ENCODE data around the gene SELENOS. TPM values are rescaled to one million over a fixed set of nuclear protein-coding genes. Genes with fewer than 3 reads are reported as not detected.

The SELENOS gene
- total RNA-seq, 2 experiments from 2014 or later, result 18.8 to 21.6 TPM

DNA sequence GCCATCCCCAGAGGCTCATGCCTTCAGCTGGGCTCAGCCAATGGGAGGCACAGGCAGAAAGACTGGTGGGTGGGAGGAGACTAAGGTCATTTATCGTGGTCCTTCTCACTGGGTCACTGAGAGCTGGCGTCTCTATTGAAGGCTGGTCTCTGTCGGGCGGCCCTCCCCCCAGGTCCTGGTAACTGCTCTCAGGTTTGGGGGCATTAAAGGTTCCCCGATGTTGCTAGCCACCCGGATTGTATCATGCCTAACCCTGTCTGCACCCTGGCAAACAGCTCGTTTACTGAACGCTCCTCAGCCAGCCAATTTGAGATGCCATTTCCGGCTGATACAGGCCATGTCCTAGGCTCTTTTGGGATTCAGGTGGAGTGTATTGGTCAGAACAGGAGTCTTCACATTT lies 10.5 kb downstream of the SELENOS start:
- TF ChIP-seq CTCF (IDR thresholded peaks at IDR 0.05), result no peak
- peaks cover 6% of the 10 kb centered on the region for H3K36me3 Mint-ChIP-seq (ENCODE audit: low read depth)
- ATAC-seq (no peak), DNase-seq (no peak)
- peaks cover 3% of the 10 kb centered on the region for H3K4me1 Mint-ChIP-seq (ENCODE audit: low read depth)
- ChIA-PET POLR2A (interaction anchor here (1.1 kb wide), 1 partner anchor 8 kb away, joined by 5 read pairs; no protein-coding TSS in a partner anchor), CTCF (interaction anchor here (1.0 to 3.2 kb wide), 4 partner anchors 8 to 258 kb away, joined by 3 to 16 read pairs (median 9); no protein-coding TSS in a partner anchor)
- H3K9me3 Mint-ChIP-seq, result no peaks in the 10 kb centered on the region
- no peak overlapping the region for H3K27ac Mint-ChIP-seq
- no peaks in the 10 kb centered on the region for H3K27me3 Mint-ChIP-seq
- H3K4me3 Mint-ChIP-seq, result no peak overlapping the region
- intact Hi-C loops (cut with micrococcal nuclease), result no loop called here

DNA sequence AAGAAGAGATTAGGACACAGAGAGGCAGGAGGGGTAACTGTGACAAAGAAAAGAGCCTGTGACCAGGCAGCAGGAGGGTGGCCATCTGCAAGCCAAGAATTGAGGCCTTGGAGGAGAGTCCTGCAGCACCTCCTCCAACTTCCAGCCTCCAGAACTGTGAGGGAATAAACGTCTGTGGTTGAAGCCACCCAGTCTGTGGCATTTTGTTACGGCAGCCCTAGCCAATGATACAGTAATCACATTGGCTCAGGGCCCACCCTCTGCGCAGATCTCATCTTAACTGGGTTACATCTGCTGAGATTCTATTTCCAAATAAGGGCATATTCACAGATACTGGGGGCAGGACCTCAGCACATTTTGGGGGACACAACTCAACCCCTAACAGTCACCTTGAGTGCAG lies 11.3 kb downstream of the SELENOS start:
- Mint-ChIP-seq H3K27ac (no peak overlapping the region), H3K36me3 (ENCODE audit: low read depth) (peaks cover 3% of the 10 kb centered on the region), H3K27me3 (no peaks in the 10 kb centered on the region), H3K9me3 (no peaks in the 10 kb centered on the region), H3K4me1 (ENCODE audit: low read depth) (peaks cover 3% of the 10 kb centered on the region), H3K4me3 (no peak overlapping the region)
- no peak for TF ChIP-seq CTCF (IDR thresholded peaks at IDR 0.05)
- CTCF ChIA-PET, result interaction anchor here (1.0 to 3.2 kb wide), 3 partner anchors 178 to 258 kb away, joined by 3 to 16 read pairs (median 6); no protein-coding TSS in a partner anchor
- POLR2A ChIA-PET, result interaction anchor here (1.1 kb wide), 1 partner anchor 9 kb away, joined by 5 read pairs; no protein-coding TSS in a partner anchor
- intact Hi-C loops (cut with micrococcal nuclease), result no loop called here
- DNase-seq (no peak), ATAC-seq (no peak)

GRCh38 chr15:101264911-101265641 lies 12.2 kb downstream of the SELENOS start:
- intact Hi-C loops (cut with micrococcal nuclease), result no loop called here

DNA sequence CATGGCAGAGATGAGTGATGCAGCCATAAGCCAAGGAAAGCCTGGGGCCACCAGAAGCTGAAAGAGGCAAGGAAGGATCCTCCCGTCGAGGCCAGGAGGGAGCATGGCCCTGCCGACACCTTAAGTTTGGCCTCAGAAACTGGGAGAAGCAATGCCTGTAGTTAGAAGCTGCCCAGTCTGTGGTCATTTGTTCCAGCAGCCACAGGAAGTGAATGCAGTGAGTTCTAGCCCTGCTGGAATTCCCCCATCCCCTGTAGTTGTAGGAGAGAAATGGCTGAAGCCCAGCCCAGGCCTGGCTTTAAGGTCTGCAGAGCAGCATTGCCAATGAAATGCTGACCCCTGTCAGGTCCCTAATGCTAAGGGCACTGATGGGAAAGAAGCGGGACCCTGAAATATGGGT lies 13.3 kb downstream of the SELENOS start:
- no peak overlapping the region for H3K4me3 Mint-ChIP-seq
- H3K27ac Mint-ChIP-seq, result no peak overlapping the region
- H3K9me3 Mint-ChIP-seq, result no peaks in the 10 kb centered on the region
- H3K4me1 Mint-ChIP-seq (ENCODE audit: low read depth), result peaks cover 3% of the 10 kb centered on the region
- TF ChIP-seq CTCF (IDR thresholded peaks at IDR 0.05), result no peak
- H3K27me3 Mint-ChIP-seq, result peaks cover 6% of the 10 kb centered on the region
- H3K36me3 Mint-ChIP-seq (ENCODE audit: low read depth), result no peaks in the 10 kb centered on the region
- ATAC-seq (no peak), DNase-seq (no peak)
- ChIA-PET POLR2A (interaction anchor here (0.9 kb wide), 1 partner anchor 196 kb away, joined by 3 read pairs; no protein-coding TSS in a partner anchor), CTCF (interaction anchor here (1.2 kb wide), 1 partner anchor 248 kb away, joined by 3 read pairs; no protein-coding TSS in a partner anchor)
- intact Hi-C loops (cut with micrococcal nuclease), result no loop called here

More at GRCh38 chr15:101264911-101265641, 12.2 kb downstream of the SELENOS start:
- Mint-ChIP-seq H3K27me3 (peaks cover under 1% of the 10 kb centered on the region), H3K27ac (no peak overlapping the region), H3K4me1 (ENCODE audit: low read depth) (peaks cover 3% of the 10 kb centered on the region), H3K9me3 (no peaks in the 10 kb centered on the region), H3K4me3 (no peak overlapping the region), H3K36me3 (ENCODE audit: low read depth) (peaks cover 3% of the 10 kb centered on the region)
- CTCF ChIA-PET, result no interaction called here
- TF ChIP-seq CTCF (IDR thresholded peaks at IDR 0.05), result no peak
- POLR2A ChIA-PET, result interaction anchor here (0.6 kb wide), 1 partner anchor 33 kb away, joined by 3 read pairs; no protein-coding TSS in a partner anchor
- DNase-seq (no peak), ATAC-seq (no peak)

- CTCF ChIA-PET, result interaction anchor here (0.7 to 1.4 kb wide), 6 partner anchors 26 to 254 kb away, joined by 3 to 6 read pairs (median 4); no protein-coding TSS in a partner anchor
- TF ChIP-seq CTCF (IDR thresholded peaks at IDR 0.05), result no peak
- no peak for ATAC-seq
- H3K4me1 Mint-ChIP-seq (ENCODE audit: low read depth), result peaks cover 3% of the 10 kb centered on the region
- DNase-seq, result no peak
- POLR2A ChIA-PET, result no interaction called here
- H3K27me3 Mint-ChIP-seq, result peaks cover 7% of the 10 kb centered on the region
- H3K36me3 Mint-ChIP-seq (ENCODE audit: low read depth), result no peaks in the 10 kb centered on the region
- H3K9me3 Mint-ChIP-seq, result no peaks in the 10 kb centered on the region
- intact Hi-C loops (cut with micrococcal nuclease), result no loop called here
- no peak overlapping the region for H3K27ac Mint-ChIP-seq
- no peak overlapping the region for H3K4me3 Mint-ChIP-seq
Measured at GRCh38 chr15:101262551-101262950, 14.7 kb downstream of the SELENOS start.
